HCT116 (cell line): ENCODE results near the gene BCAR3. TPM values are rescaled to one million over a fixed set of nuclear protein-coding genes. Genes with fewer than 3 reads are reported as not detected.

Experiments used
- ATAC-seq: fragments of 200-7000 bp; cut with Tn5 transposase; 2 replicates; pipeline ENCODE4 v1.9.1; 2020; ENCODE audit warnings: mild to moderate bottlenecking, moderate library complexity
- BruUV-seq: library from RNA; stranded (reverse); fragments of 400-500 nt; replicated peaks from 2 replicates; lab custom pipeline; 2021; lab: Mats Ljungman, UMichigan
- CTCF ChIA-PET: fragments of 300-600 bp; sonication (Branson Sonifier 250); formaldehyde crosslinking; loops from one replicate; lab custom pipeline; 2021; ENCODE audit warnings: antibody characterized with exemption; lab: Charles Lee
- POLR2A ChIA-PET: fragments of 300-600, 350-600 bp; sonication (Branson Sonifier 250); formaldehyde crosslinking; loops from one replicate; lab custom pipeline; 2021; ENCODE audit warnings: antibody characterized with exemption; lab: Charles Lee
- RAD21 ChIA-PET, 2 experiments: fragments of 300-600 bp; sonication (Branson Sonifier 250); formaldehyde crosslinking; loops; one replicate each; lab custom pipeline; 2023; ENCODE audit warnings: low total read pairs in 2 of 2; ENCODE audit not compliant: uncharacterized antibody in 2 of 2, unreplicated experiment in 2 of 2, low non-redundant PET in 1 of 2; lab: Charles Lee
- DNase-seq: peaks from one replicate; pipeline ENCODE4 v3.0.0-alpha.2; 2010; ENCODE audit warnings: low read depth, low spot score
- H2AFZ ChIP-seq: fragments of 200-600 bp; shearing (Covaris generic), sonication (generic); 2 replicates; pipeline ENCODE4 v1.6.1; 2017; ENCODE audit warnings: low read depth, mixed run types, mixed read lengths, antibody characterized with exemption, low read length; ENCODE audit not compliant: poor library complexity, severe bottlenecking
- H3K27ac ChIP-seq: 2 replicates; pipeline ENCODE4 v1.5.1; 2012; ENCODE audit warnings: low read depth, low read length
- H3K27me3 ChIP-seq: fragments of 200-600 bp; sonication (generic); 2 replicates; pipeline ENCODE4 v1.6.1; 2016; ENCODE audit warnings: mixed run types, low read length, mixed read lengths; ENCODE audit not compliant: insufficient read depth
- H3K36me3 ChIP-seq, 2 experiments: fragments of 200-500 bp in 1 of 2; fragments of 200-600 bp in 1 of 2; sonication (Bioruptor generic) in 1 of 2; sonication (generic) in 1 of 2; 2 replicates each; pipeline versions ENCODE4 v1.5.1 to v1.6.1; 2014 to 2016; ENCODE audit warnings: low read length in 2 of 2, inconsistent platforms in 1 of 2, mixed read lengths in 1 of 2, mixed run types in 1 of 2; ENCODE audit not compliant: insufficient read depth in 2 of 2, control insufficient read depth in 1 of 2
- H3K4me1 ChIP-seq, 2 experiments: fragments of 200-600 bp in 1 of 2; sonication (generic) in 1 of 2; 2 replicates each; pipeline versions ENCODE4 v1.5.1 to v1.6.1; 2012 to 2017; ENCODE audit warnings: low read length in 2 of 2, inconsistent platforms in 1 of 2, mild to moderate bottlenecking in 1 of 2, mixed read lengths in 1 of 2, mixed run types in 1 of 2, moderate library complexity in 1 of 2; ENCODE audit not compliant: insufficient read depth in 2 of 2, control insufficient read depth in 1 of 2
- H3K4me2 ChIP-seq: fragments of 200-600 bp; sonication (generic); 2 replicates; pipeline ENCODE4 v1.6.1; 2017; ENCODE audit warnings: mixed run types, low read length, mixed read lengths
- H3K4me3 ChIP-seq, 2 experiments: fragments of 200-600 bp in 1 of 2; sonication (generic) in 1 of 2; replicated peaks in 1 of 2; 2 replicates each; pipeline ENCODE4 v1.5.1; 2011 to 2016; ENCODE audit warnings: low read length in 2 of 2, control low read depth in 1 of 2, low read depth in 1 of 2, mild to moderate bottlenecking in 1 of 2, mixed read lengths in 1 of 2, mixed run types in 1 of 2
- H3K79me2 ChIP-seq: fragments of 200-600 bp; sonication (generic); 2 replicates; pipeline ENCODE4 v1.6.1; 2017; ENCODE audit warnings: mild to moderate bottlenecking, mixed run types, low read length, moderate library complexity, mixed read lengths; ENCODE audit not compliant: insufficient read depth
- H3K9ac ChIP-seq: fragments of 200-600 bp; sonication (generic); 2 replicates; pipeline ENCODE4 v1.6.1; 2016; ENCODE audit warnings: low read length, mixed read lengths
- H3K9me2 ChIP-seq: fragments of 200-600 bp; sonication (generic), shearing (Covaris generic); 2 replicates; pipeline ENCODE4 v1.6.1; 2017; ENCODE audit warnings: mixed run types, mild to moderate bottlenecking, moderate library complexity; ENCODE audit not compliant: insufficient read depth
- H3K9me3 ChIP-seq, 2 experiments: fragments of 200-500 bp in 1 of 2; fragments of 200-600 bp in 1 of 2; sonication (Bioruptor generic) in 1 of 2; sonication (generic) in 1 of 2; 2 replicates each; pipeline ENCODE4 v1.6.1; 2014 to 2017; ENCODE audit warnings: low read length in 2 of 2, mixed read lengths in 2 of 2, inconsistent platforms in 1 of 2, low read depth in 1 of 2, mild to moderate bottlenecking in 1 of 2, mixed run types in 1 of 2, moderate library complexity in 1 of 2; ENCODE audit not compliant: control insufficient read depth in 1 of 2, insufficient read depth in 1 of 2
- H4K20me1 ChIP-seq: fragments of 200-600 bp; sonication (generic), shearing (Covaris generic); 2 replicates; pipeline ENCODE4 v1.6.1; 2017; ENCODE audit warnings: mixed run types, mild to moderate bottlenecking, moderate library complexity; ENCODE audit not compliant: insufficient read depth
- intact Hi-C: fragments of 100-400 bp; cut with micrococcal nuclease; formaldehyde crosslinking; loops from 2 replicates; pipeline ENCODE4 v1.10.0; 2022
- total RNA-seq: library from RNA; stranded (reverse); gene quantifications from one replicate; pipeline ENCODE4 v1.2.1, GENCODE V29; 2021; ENCODE audit not compliant: unreplicated experiment
- TF ChIP-seq, protein P1 (sequence below): IDR thresholded peaks from 2 replicates; pipeline ENCODE4 v1.6.1; 2012
- TF ChIP-seq, protein P2 (sequence below), 3 experiments: fragments of 200-600 bp in 1 of 3; sonication (generic) in 1 of 3; IDR thresholded peaks in 2 of 3; conservative IDR thresholded peaks in 1 of 3; 2 replicates each; pipeline ENCODE4 v1.5.1; 2012 to 2017; ENCODE audit warnings: low read depth in 2 of 3, low read length in 2 of 3, antibody characterized with exemption in 1 of 3, borderline replicate concordance in 1 of 3, control low read depth in 1 of 3, mild to moderate bottlenecking in 1 of 3, mixed read lengths in 1 of 3, mixed run types in 1 of 3, moderate library complexity in 1 of 3; ENCODE audit not compliant: insufficient read depth in 1 of 3

BCAR3 gene
- total RNA-seq, 1 experiment from 2014 or later = 24.5 TPM

DNA sequence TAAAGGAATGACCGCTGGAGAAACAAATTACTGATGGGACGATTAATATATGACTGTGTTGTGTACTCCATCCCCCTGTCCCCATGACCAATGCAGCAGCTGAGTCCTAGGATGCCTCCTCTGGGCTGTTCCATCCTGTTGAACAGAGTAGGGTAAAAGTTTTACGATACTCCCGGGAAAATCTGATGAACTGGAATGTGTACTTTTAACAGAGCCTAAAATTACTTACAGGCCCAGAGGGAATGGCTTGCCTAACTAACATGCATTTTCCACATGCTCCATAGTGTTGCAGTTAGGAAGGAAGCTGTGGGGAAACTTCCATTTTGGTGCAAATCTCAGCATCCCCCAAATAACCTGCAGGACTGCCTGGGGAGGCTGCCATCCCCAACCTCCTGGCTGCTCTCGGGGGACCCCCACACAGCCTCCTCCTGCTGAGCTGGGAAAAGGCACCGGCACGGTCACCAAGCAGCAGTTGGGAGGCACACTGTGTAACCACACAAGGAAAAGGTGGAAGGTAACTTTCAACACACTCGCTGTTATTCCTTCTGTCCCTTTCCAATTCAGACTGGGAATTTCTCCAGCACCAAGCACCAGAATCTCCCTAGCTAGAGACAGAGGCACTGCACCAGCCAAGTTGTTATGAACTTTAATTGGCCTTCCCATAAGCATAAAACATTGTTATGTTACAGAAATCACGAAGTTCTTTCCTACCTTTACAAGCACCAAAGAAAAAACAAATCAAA is 97.2 kb downstream of the BCAR3 start:
- no peaks in the 10 kb centered on the region for H3K9me2 ChIP-seq
- ATAC-seq = no peak
- H3K79me2 ChIP-seq = peaks cover 41% of the 10 kb centered on the region; the same call in 1 of the 2 replicates
- no peak overlapping the region for H3K4me2 ChIP-seq
- ChIA-PET POLR2A (no interaction called here), CTCF (no interaction called here), RAD21 (no interaction called here)
- BruUV-seq = no TSS peak
- H3K4me3 ChIP-seq = no peak overlapping the region
- no peak overlapping the region for H2AFZ ChIP-seq
- TF ChIP-seq, protein P1, sequence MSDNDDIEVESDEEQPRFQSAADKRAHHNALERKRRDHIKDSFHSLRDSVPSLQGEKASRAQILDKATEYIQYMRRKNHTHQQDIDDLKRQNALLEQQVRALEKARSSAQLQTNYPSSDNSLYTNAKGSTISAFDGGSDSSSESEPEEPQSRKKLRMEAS = no peak
- intact Hi-C loops = no loop called here
- no peak overlapping the region for H3K9ac ChIP-seq
- H3K36me3 ChIP-seq = peaks cover 3 to 64% of the 10 kb centered on the region in 2 experiments; a peak in 2 of 4 replicates
- DNase-seq = no peak
- no peaks in the 10 kb centered on the region for H3K9me3 ChIP-seq
- no peaks in the 10 kb centered on the region for H3K4me1 ChIP-seq
- H4K20me1 ChIP-seq = no peaks in the 10 kb centered on the region
- no peaks in the 10 kb centered on the region for H3K27me3 ChIP-seq
- H3K27ac ChIP-seq = no peak overlapping the region

DNA sequence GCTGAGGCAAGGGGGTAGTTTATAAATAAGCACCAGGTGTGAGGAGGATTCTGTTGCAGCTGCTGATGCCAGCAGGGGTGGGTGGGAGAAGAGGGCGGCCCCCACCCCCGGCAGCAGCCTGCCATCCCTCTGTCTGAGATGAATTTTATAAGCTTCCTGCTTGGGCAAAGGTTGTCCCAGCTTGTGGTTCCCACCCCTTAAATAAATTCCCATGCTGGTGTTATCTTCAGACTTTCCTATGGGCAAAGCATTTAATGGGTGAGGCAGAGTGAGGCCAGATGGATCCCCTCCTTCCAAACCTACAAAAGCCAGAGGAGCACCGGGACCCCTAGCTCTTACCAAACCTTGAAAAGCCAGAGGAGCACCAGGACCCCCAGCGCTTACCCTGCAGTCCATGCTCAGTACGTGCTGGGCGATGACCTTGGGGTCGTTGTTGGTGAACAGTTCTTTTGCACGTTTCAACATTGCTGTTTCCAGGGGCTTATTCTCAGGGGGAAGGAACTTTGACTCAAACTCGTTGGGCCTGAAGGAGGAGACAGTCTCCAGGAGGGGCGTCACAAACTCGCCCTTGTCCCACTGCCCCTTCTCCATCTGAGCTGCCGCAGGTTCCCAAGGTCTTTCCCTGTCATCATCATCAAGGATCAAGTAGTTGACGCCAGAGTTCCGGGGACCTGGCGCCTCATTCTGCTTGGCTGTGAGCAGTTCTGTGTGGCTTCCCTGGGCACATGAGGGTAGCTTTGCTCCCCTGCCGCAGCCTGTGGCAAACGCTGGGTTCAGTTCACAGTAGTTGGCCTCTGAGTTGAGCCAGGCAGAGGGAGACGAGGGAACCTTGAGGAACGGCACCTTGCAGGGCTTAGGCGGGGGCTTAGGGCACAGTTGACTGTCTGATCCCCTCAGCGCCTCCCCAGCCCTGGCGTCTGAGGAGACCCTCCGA is 99.5 kb downstream of the BCAR3 start:
- ATAC-seq (no peak), DNase-seq (no peak)
- no peak overlapping the region for H3K27ac ChIP-seq
- RAD21 ChIA-PET = no interaction called here
- no peak overlapping the region for H3K4me2 ChIP-seq
- no peaks in the 10 kb centered on the region for H4K20me1 ChIP-seq
- no peak overlapping the region for H3K9ac ChIP-seq
- no peaks in the 10 kb centered on the region for H3K27me3 ChIP-seq
- POLR2A ChIA-PET = no interaction called here
- H3K9me3 ChIP-seq = no peaks in the 10 kb centered on the region
- CTCF ChIA-PET = no interaction called here
- H3K79me2 ChIP-seq = peaks cover 25% of the 10 kb centered on the region; the same call in 1 of the 2 replicates
- H3K4me3 ChIP-seq = no peak overlapping the region
- no peaks in the 10 kb centered on the region for H3K4me1 ChIP-seq
- no peaks in the 10 kb centered on the region for H3K9me2 ChIP-seq
- TSS peak; percentile 13 for BruUV-seq
- H3K36me3 ChIP-seq = peaks cover 3 to 47% of the 10 kb centered on the region in 2 experiments; a peak in 2 of 4 replicates
- intact Hi-C loops = no loop called here
- H2AFZ ChIP-seq = no peak overlapping the region
- TF ChIP-seq, protein P2, sequence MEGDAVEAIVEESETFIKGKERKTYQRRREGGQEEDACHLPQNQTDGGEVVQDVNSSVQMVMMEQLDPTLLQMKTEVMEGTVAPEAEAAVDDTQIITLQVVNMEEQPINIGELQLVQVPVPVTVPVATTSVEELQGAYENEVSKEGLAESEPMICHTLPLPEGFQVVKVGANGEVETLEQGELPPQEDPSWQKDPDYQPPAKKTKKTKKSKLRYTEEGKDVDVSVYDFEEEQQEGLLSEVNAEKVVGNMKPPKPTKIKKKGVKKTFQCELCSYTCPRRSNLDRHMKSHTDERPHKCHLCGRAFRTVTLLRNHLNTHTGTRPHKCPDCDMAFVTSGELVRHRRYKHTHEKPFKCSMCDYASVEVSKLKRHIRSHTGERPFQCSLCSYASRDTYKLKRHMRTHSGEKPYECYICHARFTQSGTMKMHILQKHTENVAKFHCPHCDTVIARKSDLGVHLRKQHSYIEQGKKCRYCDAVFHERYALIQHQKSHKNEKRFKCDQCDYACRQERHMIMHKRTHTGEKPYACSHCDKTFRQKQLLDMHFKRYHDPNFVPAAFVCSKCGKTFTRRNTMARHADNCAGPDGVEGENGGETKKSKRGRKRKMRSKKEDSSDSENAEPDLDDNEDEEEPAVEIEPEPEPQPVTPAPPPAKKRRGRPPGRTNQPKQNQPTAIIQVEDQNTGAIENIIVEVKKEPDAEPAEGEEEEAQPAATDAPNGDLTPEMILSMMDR (IDR thresholded peaks at IDR 0.05 in 2 of 3, conservative IDR thresholded peaks at IDR 0.05 in 1 of 3; ENCODE audit: borderline replicate concordance in 1 of 3, insufficient read depth in 1 of 3, low read depth in 2 of 3, low read length in 2 of 3) = no peak
